K562 (cell line): ENCODE data around the gene NPEPL1. TPM values are rescaled to one million over a fixed set of nuclear protein-coding genes. Genes with fewer than 3 reads are reported as not detected.
A peak's percentile ranks its signal among the peaks of the same experiment; 100 is the strongest.

Experiments
- ATAC-seq: fragments of 200-7000 bp; cut with Tn5 transposase; 3 replicates; pipeline ENCODE4 v1.9.1; 2020; ENCODE audit warnings: moderate library complexity
- BruUV-seq: library from RNA; stranded (reverse); fragments of 400-500 nt; replicated peaks from 2 replicates; lab custom pipeline; 2021; lab: Mats Ljungman, UMichigan
- CTCF ChIA-PET: fragments of 300-600 bp; formaldehyde crosslinking; extraction: SDS; loops from one replicate; lab custom pipeline; 2021; ENCODE audit warnings: low intra/inter-chr PET ratio; lab: Yijun Ruan, JAX
- POLR2A ChIA-PET: fragments of 300-600, 350-650 bp; sonication (Branson Sonifier 250); formaldehyde crosslinking; extraction: SDS; loops from one replicate; lab custom pipeline; 2021; ENCODE audit warnings: antibody characterized with exemption, inconsistent platforms; lab: Yijun Ruan, JAX
- DNase-seq, 4 experiments: peaks; one replicate each; pipeline versions ENCODE4 v3.0.0 to v3.0.0-alpha.2; 2011 to 2018; ENCODE audit warnings: low spot score in 3 of 4, mixed read lengths in 3 of 4; ENCODE audit errors: extremely low read depth in 1 of 4
- FAIRE-seq: peaks from 2 replicates; lab custom pipeline; 2011; peaks lifted over from hg19 to GRCh38; lab: Jason Lieb, UNC
- H2AFZ ChIP-seq: 2 replicates; pipeline ENCODE4 v1.6.0; 2011; ENCODE audit warnings: low read depth, low read length, control low read depth, inconsistent platforms
- H3K27ac ChIP-seq: fragments of 200-600 bp; 3 replicates; pipeline ENCODE4 v1.8.0; 2011; ENCODE audit warnings: low read depth, mild to moderate bottlenecking, control low read depth, inconsistent platforms, low read length, moderate library complexity, mixed read lengths; ENCODE audit errors: extremely low read depth
- H3K27me3 ChIP-seq, 2 experiments: fragments of 300-600 bp in 1 of 2; 2 replicates in 1 of 2; 3 replicates in 1 of 2; pipeline versions ENCODE4 v1.6.0 to v1.8.0; 2011; ENCODE audit warnings: inconsistent platforms in 2 of 2, low read length in 2 of 2, mild to moderate bottlenecking in 1 of 2, mixed read lengths in 1 of 2, moderate library complexity in 1 of 2; ENCODE audit not compliant: control insufficient read depth in 2 of 2, insufficient read depth in 2 of 2
- H3K36me3 ChIP-seq: fragments of 300-600 bp; 3 replicates; pipeline ENCODE4 v1.8.0; 2011; ENCODE audit warnings: mild to moderate bottlenecking, low read length, inconsistent platforms; ENCODE audit not compliant: control insufficient read depth, insufficient read depth
- H3K4me1 ChIP-seq, 2 experiments: fragments of 200-600 bp in 1 of 2; replicated peaks in 1 of 2; 2 replicates in 1 of 2; 3 replicates in 1 of 2; pipeline versions ENCODE4 v1.5.1 to v1.8.0; 2011; ENCODE audit warnings: inconsistent platforms in 2 of 2, low read length in 2 of 2, mild to moderate bottlenecking in 1 of 2, mixed read lengths in 1 of 2, moderate library complexity in 1 of 2; ENCODE audit not compliant: control insufficient read depth in 2 of 2, insufficient read depth in 2 of 2
- H3K4me2 ChIP-seq: 2 replicates; pipeline ENCODE4 v1.6.1; 2011; ENCODE audit warnings: low read length, control low read depth, inconsistent platforms, mixed read lengths; ENCODE audit not compliant: insufficient read depth
- H3K4me3 ChIP-seq: fragments of 200-600 bp; sonication (generic), shearing (Covaris generic); 2 replicates; pipeline ENCODE4 v1.5.1; 2016; ENCODE audit warnings: control low read depth, inconsistent platforms
- H3K79me2 ChIP-seq: fragments of 200-600 bp; 3 replicates; pipeline ENCODE4 v1.8.0; 2011; ENCODE audit warnings: low read length, inconsistent platforms; ENCODE audit not compliant: control insufficient read depth, insufficient read depth
- H3K9ac ChIP-seq, 2 experiments: 2 replicates each; pipeline versions ENCODE4 v1.6.0 to v1.6.1; 2011; ENCODE audit warnings: low read depth in 2 of 2, low read length in 2 of 2, control low read depth in 1 of 2, inconsistent platforms in 1 of 2, mild to moderate bottlenecking in 1 of 2, mixed read lengths in 1 of 2; ENCODE audit not compliant: insufficient read depth in 1 of 2
- H3K9me1 ChIP-seq: one replicate; pipeline ENCODE4 v1.6.0; 2011; ENCODE audit warnings: inconsistent platforms, mild to moderate bottlenecking, low read length, moderate library complexity; ENCODE audit not compliant: control insufficient read depth, insufficient read depth
- H3K9me3 ChIP-seq: replicated peaks from 2 replicates; pipeline ENCODE4 v1.5.1; 2011; ENCODE audit warnings: low read depth, low read length, inconsistent platforms; ENCODE audit not compliant: control insufficient read depth, insufficient read depth
- H4K20me1 ChIP-seq: replicated peaks from 2 replicates; pipeline ENCODE4 v1.6.1; 2011; ENCODE audit warnings: low read length, inconsistent platforms, mixed read lengths; ENCODE audit not compliant: control insufficient read depth, insufficient read depth
- BDP1 ChIP-seq: IDR thresholded peaks from 3 replicates; pipeline ENCODE4 v1.6.1; 2011; ENCODE audit not compliant: insufficient read length, insufficient read depth
- CEBPG ChIP-seq, 3 experiments: fragments of 200-800 bp in 1 of 3; sonication (Bioruptor generic) in 1 of 3; sonication (generic) in 1 of 3; formaldehyde crosslinking in 1 of 3; IDR thresholded peaks in 2 of 3; conservative IDR thresholded peaks in 1 of 3; 2 replicates each; pipeline versions ENCODE4 v1.6.1 to v1.8.0; 2016 to 2022; ENCODE audit warnings: missing compliant biosample characterization in 2 of 3, missing genetic modification characterization in 2 of 3, mild to moderate bottlenecking in 1 of 3, missing genetic modification reagents in 1 of 3
- FIP1L1 ChIP-seq: fragments of 200-400 bp; formaldehyde crosslinking; IDR thresholded peaks from 2 replicates; pipeline ENCODE4 v1.6.1; 2018; ENCODE audit warnings: mild to moderate bottlenecking, low read depth, low read length; ENCODE audit not compliant: poor library complexity, severe bottlenecking
- MEF2D ChIP-seq: conservative IDR thresholded peaks from 2 replicates; pipeline ENCODE4 v1.6.1; 2016; ENCODE audit warnings: low read depth, missing genetic modification characterization, missing compliant biosample characterization
- NR2C1 ChIP-seq, 2 experiments: fragments of 450-650 bp; IDR thresholded peaks; 2 replicates each; pipeline ENCODE4 v1.6.1; 2017; ENCODE audit warnings: mild to moderate bottlenecking in 2 of 2, antibody characterized with exemption in 1 of 2, inconsistent platforms in 1 of 2, missing compliant biosample characterization in 1 of 2, missing genetic modification characterization in 1 of 2
- WGBS: fragments of 100-300 bp; shearing (Covaris generic); methylation state at CpG from one replicate; pipeline ENCODE4 v1.1.6; 2016; ENCODE audit warnings: low coverage, mixed read lengths; ENCODE audit not compliant: insufficient coverage; ENCODE audit errors: missing lambda C conversion rate; 5-methylcytosine and 5-hydroxymethylcytosine counted together
- in situ Hi-C: fragments of 300-500 bp; cut with MboI; formaldehyde crosslinking; loops from 4 replicates; pipeline ENCODE4 v1.15.0; 2018; ENCODE audit warnings: inconsistent platforms, mixed read lengths
- intact Hi-C: fragments of 100-400 bp; cut with micrococcal nuclease; formaldehyde crosslinking; loops from 2 replicates; pipeline ENCODE4 v1.14.2; 2022
- polyA plus RNA-seq, 8 experiments: library from polyadenylated mRNA; depleted of rRNA in 4 of 8; stranded (reverse) in 5 of 8; unstranded in 3 of 8; fragments of >200 nt; fragmentation: Nextera tagmentation in 2 of 8; fragmentation: Illumina TruSeq in 1 of 8; extraction: Ambion mirVana in 2 of 8; extraction: Trizol in 1 of 8; gene quantifications; 2 replicates each; pipeline versions ENCODE4 v1.2.1 to v1.2.3, GENCODE V29; 2011 to 2014; ENCODE audit warnings: inconsistent platforms in 1 of 8, missing spikeins in 1 of 8
- total RNA-seq, 7 experiments: library from RNA; depleted of rRNA in 6 of 7; stranded (reverse); fragments of >200 nt in 6 of 7; fragmentation: Illumina TruSeq in 2 of 7; extraction: Trizol in 2 of 7; gene quantifications; 2 replicates each; pipeline versions ENCODE4 v1.2.1 to v1.2.3, GENCODE V29; 2011 to 2021; ENCODE audit warnings: low replicate concordance in 1 of 7
- TF ChIP-seq, protein P1 (sequence below), 2 experiments: fragments of 450-650 bp in 1 of 2; sonication (generic) in 1 of 2; formaldehyde crosslinking in 1 of 2; IDR thresholded peaks; 2 replicates each; pipeline versions ENCODE4 v1.7.1 to v1.9.0; 2016 to 2022; ENCODE audit warnings: inconsistent platforms in 1 of 2, mild to moderate bottlenecking in 1 of 2, missing genetic modification reagents in 1 of 2

Gene NPEPL1
- total and polyA plus RNA-seq, 9 of the 15 experiments (the other 6 are each of a cell fraction or from before 2014, with no cell fraction given) = 0.04 to 5.6 (median 0.94) TPM

DNA sequence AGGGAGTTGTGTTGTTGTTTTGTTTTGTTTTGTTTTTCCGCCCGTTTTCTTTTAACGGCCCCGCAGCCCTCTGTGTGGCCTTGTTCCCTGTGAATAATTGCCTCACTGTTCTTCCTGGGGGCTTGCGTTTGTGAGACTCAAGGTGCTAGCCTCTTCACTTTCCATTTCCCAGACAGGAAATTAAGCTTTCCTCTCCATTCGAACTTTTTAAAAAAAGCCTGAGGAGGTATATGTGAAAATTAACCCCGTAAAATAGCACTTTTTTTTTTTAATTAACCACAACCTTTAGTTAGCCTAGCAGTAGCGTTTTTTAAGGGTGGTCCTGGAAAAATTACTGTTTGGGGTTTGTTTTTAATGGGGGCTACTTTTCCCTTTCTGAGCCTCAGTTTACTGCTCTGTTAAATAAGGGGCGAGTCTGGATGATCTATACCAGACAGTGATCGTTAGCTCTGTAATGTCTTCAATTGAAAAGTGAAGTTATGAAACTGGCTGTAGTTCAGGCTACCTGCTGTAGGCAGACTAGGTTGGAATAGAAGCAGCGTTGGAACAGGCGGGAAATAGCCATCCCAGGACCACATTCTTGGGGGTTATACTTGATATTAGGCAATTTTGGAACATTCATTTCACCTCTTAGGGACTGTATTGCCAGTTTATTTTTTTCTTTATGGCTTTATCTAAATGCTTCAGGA lies 39.9 kb upstream of the NPEPL1 start:
- peak overlapping the region; percentile 80 for H2AFZ ChIP-seq
- peak overlapping the region; percentile 81 for H3K4me3 ChIP-seq
- H3K4me2 ChIP-seq = peak overlapping the region; percentile 86
- H4K20me1 ChIP-seq = no peaks in the 10 kb centered on the region
- in situ Hi-C loops (loop anchor here (10.0 kb wide), 1 partner anchor 192 kb away; no protein-coding TSS in a partner anchor), intact Hi-C loops (loop anchor here (5.0 to 10.0 kb wide), 2 partner anchors 185 to 418 kb away; no protein-coding TSS in a partner anchor)
- H3K36me3 ChIP-seq = peaks cover 15% of the 10 kb centered on the region; the same call in 2 of the 3 replicates
- WGBS = under 1% methylated on average over 12 of the region's 12 CpGs
- ChIA-PET CTCF (interaction anchor here (0.6 to 0.8 kb wide), 2 partner anchors 359 to 425 kb away, joined by 3 read pairs; no protein-coding TSS in a partner anchor), POLR2A (interaction anchor here (0.9 to 1.7 kb wide), 3 partner anchors 12 to 200 kb away, joined by 3 to 4 read pairs (median 3); partner anchors contain the start of gene GNAS)
- BruUV-seq = no TSS peak
- H3K27me3 ChIP-seq = no peaks in the 10 kb centered on the region
- peaks cover 11 to 20% of the 10 kb centered on the region in 2 experiments; a peak in 4 of 5 replicates for H3K4me1 ChIP-seq
- DNase-seq (peak in 1 of 4 experiments; percentile 40), FAIRE-seq (peak; percentile 75), ATAC-seq (peak; percentile 48)
- H3K9me1 ChIP-seq = no peaks in the 10 kb centered on the region
- H3K27ac ChIP-seq = peak overlapping the region; percentile 91
- H3K79me2 ChIP-seq = peaks cover 67% of the 10 kb centered on the region
- no peaks in the 10 kb centered on the region for H3K9me3 ChIP-seq
- peak overlapping the region; percentile 82 to 97 for H3K9ac ChIP-seq
- TF ChIP-seq MEF2D (no peak), BDP1 (no peak), NR2C1 (IDR thresholded peaks at IDR 0.05) (no peak), NR2C1 (tag; IDR thresholded peaks at IDR 0.05) (no peak), FIP1L1 (no peak), CEBPG (CRISPR knock-in tag; IDR thresholded peaks at IDR 0.05) (no peak), CEBPG (tag; conservative IDR thresholded peaks at IDR 0.05 in 1 of 2, IDR thresholded peaks at IDR 0.05 in 1 of 2) (peak; percentile 13 to 16; a peak in 2 of 4 replicates)
- TF ChIP-seq, protein P1, sequence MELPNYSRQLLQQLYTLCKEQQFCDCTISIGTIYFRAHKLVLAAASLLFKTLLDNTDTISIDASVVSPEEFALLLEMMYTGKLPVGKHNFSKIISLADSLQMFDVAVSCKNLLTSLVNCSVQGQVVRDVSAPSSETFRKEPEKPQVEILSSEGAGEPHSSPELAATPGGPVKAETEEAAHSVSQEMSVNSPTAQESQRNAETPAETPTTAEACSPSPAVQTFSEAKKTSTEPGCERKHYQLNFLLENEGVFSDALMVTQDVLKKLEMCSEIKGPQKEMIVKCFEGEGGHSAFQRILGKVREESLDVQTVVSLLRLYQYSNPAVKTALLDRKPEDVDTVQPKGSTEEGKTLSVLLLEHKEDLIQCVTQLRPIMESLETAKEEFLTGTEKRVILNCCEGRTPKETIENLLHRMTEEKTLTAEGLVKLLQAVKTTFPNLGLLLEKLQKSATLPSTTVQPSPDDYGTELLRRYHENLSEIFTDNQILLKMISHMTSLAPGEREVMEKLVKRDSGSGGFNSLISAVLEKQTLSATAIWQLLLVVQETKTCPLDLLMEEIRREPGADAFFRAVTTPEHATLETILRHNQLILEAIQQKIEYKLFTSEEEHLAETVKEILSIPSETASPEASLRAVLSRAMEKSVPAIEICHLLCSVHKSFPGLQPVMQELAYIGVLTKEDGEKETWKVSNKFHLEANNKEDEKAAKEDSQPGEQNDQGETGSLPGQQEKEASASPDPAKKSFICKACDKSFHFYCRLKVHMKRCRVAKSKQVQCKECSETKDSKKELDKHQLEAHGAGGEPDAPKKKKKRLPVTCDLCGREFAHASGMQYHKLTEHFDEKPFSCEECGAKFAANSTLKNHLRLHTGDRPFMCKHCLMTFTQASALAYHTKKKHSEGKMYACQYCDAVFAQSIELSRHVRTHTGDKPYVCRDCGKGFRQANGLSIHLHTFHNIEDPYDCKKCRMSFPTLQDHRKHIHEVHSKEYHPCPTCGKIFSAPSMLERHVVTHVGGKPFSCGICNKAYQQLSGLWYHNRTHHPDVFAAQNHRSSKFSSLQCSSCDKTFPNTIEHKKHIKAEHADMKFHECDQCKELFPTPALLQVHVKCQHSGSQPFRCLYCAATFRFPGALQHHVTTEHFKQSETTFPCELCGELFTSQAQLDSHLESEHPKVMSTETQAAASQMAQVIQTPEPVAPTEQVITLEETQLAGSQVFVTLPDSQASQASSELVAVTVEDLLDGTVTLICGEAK (IDR thresholded peaks at IDR 0.05) = no peak
- TF ChIP-seq, protein P1 (CRISPR knock-in tag; IDR thresholded peaks at IDR 0.05) = no peak
